Caco-2 (cell line): ENCODE data around the gene FBXW12. TPM values are rescaled to one million over a fixed set of nuclear protein-coding genes. Genes with fewer than 3 reads are reported as not detected.
A peak's percentile ranks its signal among the peaks of the same experiment; 100 is the strongest.

Experiments
- BruUV-seq: library from RNA; stranded (reverse); fragments of 400-500 nt; replicated peaks from 2 replicates; lab custom pipeline; 2021; lab: Mats Ljungman, UMichigan
- CTCF ChIA-PET: fragments of 300-600 bp; sonication (Branson Sonifier 250); formaldehyde crosslinking; loops from one replicate; lab custom pipeline; 2022; ENCODE audit warnings: antibody characterized with exemption; lab: Charles Lee
- POLR2A ChIA-PET: fragments of 300-600 bp; sonication (Branson Sonifier 250); formaldehyde crosslinking; loops from one replicate; lab custom pipeline; 2022; ENCODE audit warnings: antibody characterized with exemption; lab: Charles Lee
- DNase-seq, 2 experiments: peaks; one replicate each; pipeline versions ENCODE4 v3.0.0 to v3.0.0-alpha.2; 2020 to 2022
- H3K27me3 ChIP-seq: replicated peaks from 2 replicates; pipeline ENCODE4 v1.6.0; 2011; ENCODE audit warnings: low read length; ENCODE audit not compliant: control insufficient read depth, insufficient read depth
- H3K36me3 ChIP-seq: 2 replicates; pipeline ENCODE4 v1.5.1; 2011; ENCODE audit warnings: low read length; ENCODE audit not compliant: control insufficient read depth, insufficient read depth
- H3K4me1 ChIP-seq: fragments of 250-450 bp; sonication (Bioruptor Pico); 2 replicates; pipeline ENCODE4 v1.5.1; 2020; ENCODE audit warnings: mild to moderate bottlenecking
- H3K4me3 ChIP-seq: 2 replicates; pipeline ENCODE4 v1.5.1; 2011; ENCODE audit warnings: low read depth, mild to moderate bottlenecking, control low read depth, low read length
- H3K9me3 ChIP-seq: fragments of 250-450 bp; sonication (Bioruptor Pico); 2 replicates; pipeline ENCODE4 v1.5.1; 2020; ENCODE audit warnings: mild to moderate bottlenecking, moderate library complexity
- H3K27ac Mint-ChIP-seq: one replicate; pipeline ENCODE4 v1.8.0; 2022; ENCODE audit warnings: mixed read lengths; ENCODE audit not compliant: unreplicated experiment
- H3K27me3 Mint-ChIP-seq: one replicate; pipeline ENCODE4 v1.8.0; 2022; ENCODE audit warnings: mixed read lengths; ENCODE audit not compliant: insufficient read depth, unreplicated experiment
- H3K36me3 Mint-ChIP-seq: one replicate; pipeline ENCODE4 v1.8.0; 2022; ENCODE audit warnings: mild to moderate bottlenecking, mixed read lengths; ENCODE audit not compliant: insufficient read depth, unreplicated experiment
- H3K4me1 Mint-ChIP-seq: one replicate; pipeline ENCODE4 v1.8.0; 2022; ENCODE audit warnings: low read depth, mixed read lengths; ENCODE audit not compliant: unreplicated experiment
- H3K4me3 Mint-ChIP-seq: one replicate; pipeline ENCODE4 v1.8.0; 2022; ENCODE audit warnings: mild to moderate bottlenecking, moderate library complexity, mixed read lengths; ENCODE audit not compliant: unreplicated experiment
- H3K9me3 Mint-ChIP-seq: one replicate; pipeline ENCODE4 v1.8.0; 2022; ENCODE audit warnings: mixed read lengths; ENCODE audit not compliant: unreplicated experiment
- intact Hi-C: fragments of 100-400 bp; cut with micrococcal nuclease; formaldehyde crosslinking; loops from one replicate; pipeline ENCODE4 v1.10.0; 2022; ENCODE audit not compliant: unreplicated experiment
- total RNA-seq: library from RNA; stranded (reverse); gene quantifications from 2 replicates; pipeline ENCODE4 v1.2.3, GENCODE V29; 2022
- TF ChIP-seq, protein P1 (sequence below), 2 experiments: fragments of 200-600 bp in 1 of 2; IDR thresholded peaks; 1 replicate in 1 of 2; 2 replicates in 1 of 2; pipeline versions ENCODE4 v1.5.1 to v1.8.0; 2011 to 2022; ENCODE audit warnings: antibody characterized with exemption in 1 of 2, control low read depth in 1 of 2, inconsistent platforms in 1 of 2, low read depth in 1 of 2, low read length in 1 of 2, mild to moderate bottlenecking in 1 of 2, moderate library complexity in 1 of 2; ENCODE audit not compliant: insufficient read depth in 1 of 2, severe bottlenecking in 1 of 2, unreplicated experiment in 1 of 2

Gene FBXW12
- total RNA-seq, 1 experiment from 2014 or later, result 1.7 TPM

DNA sequence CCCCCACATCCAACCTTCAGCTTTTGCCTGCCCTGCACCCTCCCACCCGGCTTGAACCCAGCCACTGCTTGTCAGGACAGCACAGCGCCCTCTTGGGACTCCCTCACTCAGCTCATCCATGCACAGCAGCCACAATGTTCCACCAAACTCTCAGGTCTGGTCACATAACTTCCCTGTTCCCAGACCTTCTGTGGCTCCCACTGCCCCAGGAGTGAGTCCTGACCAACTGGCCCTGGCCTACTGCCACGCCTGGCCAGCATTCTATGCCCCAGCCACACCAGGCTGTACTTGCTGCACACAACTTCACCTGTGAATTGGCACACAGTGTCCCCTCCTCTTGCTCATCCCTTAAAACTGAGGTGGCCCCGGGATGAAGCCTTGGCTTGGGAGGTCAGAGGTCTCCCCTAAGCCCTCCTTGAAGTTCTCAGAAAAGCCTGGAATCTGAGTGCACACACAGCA, 36.8 kb downstream of the FBXW12 start:
- Histone ChIP-seq H3K4me1 (no peaks in the 10 kb centered on the region), H3K27me3 (no peaks in the 10 kb centered on the region), H3K9me3 (no peaks in the 10 kb centered on the region), H3K36me3 (peaks cover 15% of the 10 kb centered on the region), H3K4me3 (no peak overlapping the region)
- intact Hi-C loops, result no loop called here
- H3K36me3 Mint-ChIP-seq, result peaks cover 83% of the 10 kb centered on the region
- peaks cover 5% of the 10 kb centered on the region for H3K4me1 Mint-ChIP-seq
- no TSS peak for BruUV-seq
- TF ChIP-seq, protein P1, sequence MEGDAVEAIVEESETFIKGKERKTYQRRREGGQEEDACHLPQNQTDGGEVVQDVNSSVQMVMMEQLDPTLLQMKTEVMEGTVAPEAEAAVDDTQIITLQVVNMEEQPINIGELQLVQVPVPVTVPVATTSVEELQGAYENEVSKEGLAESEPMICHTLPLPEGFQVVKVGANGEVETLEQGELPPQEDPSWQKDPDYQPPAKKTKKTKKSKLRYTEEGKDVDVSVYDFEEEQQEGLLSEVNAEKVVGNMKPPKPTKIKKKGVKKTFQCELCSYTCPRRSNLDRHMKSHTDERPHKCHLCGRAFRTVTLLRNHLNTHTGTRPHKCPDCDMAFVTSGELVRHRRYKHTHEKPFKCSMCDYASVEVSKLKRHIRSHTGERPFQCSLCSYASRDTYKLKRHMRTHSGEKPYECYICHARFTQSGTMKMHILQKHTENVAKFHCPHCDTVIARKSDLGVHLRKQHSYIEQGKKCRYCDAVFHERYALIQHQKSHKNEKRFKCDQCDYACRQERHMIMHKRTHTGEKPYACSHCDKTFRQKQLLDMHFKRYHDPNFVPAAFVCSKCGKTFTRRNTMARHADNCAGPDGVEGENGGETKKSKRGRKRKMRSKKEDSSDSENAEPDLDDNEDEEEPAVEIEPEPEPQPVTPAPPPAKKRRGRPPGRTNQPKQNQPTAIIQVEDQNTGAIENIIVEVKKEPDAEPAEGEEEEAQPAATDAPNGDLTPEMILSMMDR (IDR thresholded peaks at IDR 0.05; ENCODE audit: insufficient read depth in 1 of 2, low read depth in 1 of 2, low read length in 1 of 2, severe bottlenecking in 1 of 2, unreplicated experiment in 1 of 2), result no peak
- no peaks in the 10 kb centered on the region for H3K9me3 Mint-ChIP-seq
- no peak overlapping the region for H3K27ac Mint-ChIP-seq
- ChIA-PET CTCF (interaction anchor here (0.8 to 12.8 kb wide), 3 partner anchors 26 to 214 kb away, joined by 3 to 405 read pairs (median 4); no protein-coding TSS in a partner anchor), POLR2A (interaction anchor here (1.5 to 2.2 kb wide), 2 partner anchors 27 to 31 kb away, joined by 5 to 7 read pairs; partner anchors contain the start of genes CCDC51 and TMA7)
- peak; percentile 1 to 31 for DNase-seq
- H3K27me3 Mint-ChIP-seq, result no peaks in the 10 kb centered on the region
- H3K4me3 Mint-ChIP-seq, result no peak overlapping the region

DNA sequence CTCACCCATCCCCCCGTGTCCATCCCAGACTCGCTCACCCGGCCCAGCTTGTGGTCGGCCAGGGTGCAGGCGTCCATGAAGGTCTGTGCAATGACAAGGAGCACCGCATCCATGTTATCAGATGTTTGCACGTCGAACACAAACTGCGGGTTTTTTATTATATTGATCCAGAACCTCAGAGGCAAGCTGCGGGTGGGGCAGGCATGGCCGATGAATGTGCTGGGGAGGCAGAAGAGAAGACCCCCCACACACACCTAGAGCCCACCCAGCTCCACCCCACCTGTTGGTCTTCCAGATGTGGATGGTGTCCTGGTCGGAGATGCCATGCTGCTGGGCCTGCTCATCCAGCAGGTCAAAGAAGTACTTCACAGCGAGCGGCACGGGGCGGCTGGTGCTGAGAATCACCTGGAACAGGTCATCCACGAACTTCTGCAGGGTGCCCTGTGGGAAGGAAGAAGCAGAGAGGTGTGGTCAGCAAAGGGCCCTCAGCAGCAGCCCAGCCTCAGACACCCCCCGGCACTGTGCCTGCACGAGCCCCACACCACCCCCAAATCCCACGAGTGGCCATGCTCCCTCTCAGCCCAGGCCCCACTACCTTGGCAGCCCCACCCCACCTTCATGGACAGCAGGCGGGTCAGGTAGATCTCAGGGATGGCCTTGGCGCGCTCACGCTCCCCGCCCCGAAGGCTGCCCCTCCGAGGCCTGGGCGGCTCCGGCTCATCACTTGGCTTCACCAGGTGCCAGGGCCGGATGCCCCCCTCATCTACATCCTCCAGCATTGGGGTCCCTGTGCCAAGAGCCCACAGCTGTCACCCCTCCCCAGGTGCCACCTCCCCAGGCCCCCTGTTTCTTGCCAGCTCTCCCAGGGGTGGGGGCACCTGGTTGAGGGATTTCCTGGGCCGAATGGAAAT, 37.5 kb downstream of the FBXW12 start:
- DNase-seq, result peak in 1 of 2 experiments; percentile 26
- Mint-ChIP-seq H3K27ac (no peak overlapping the region), H3K9me3 (no peaks in the 10 kb centered on the region), H3K4me1 (peaks cover 5% of the 10 kb centered on the region), H3K4me3 (no peak overlapping the region), H3K36me3 (peaks cover 83% of the 10 kb centered on the region), H3K27me3 (no peaks in the 10 kb centered on the region)
- POLR2A ChIA-PET, result interaction anchor here (0.6 to 1.5 kb wide), 2 partner anchors 30 to 68 kb away, joined by 5 read pairs; partner anchors contain the start of genes CCDC51 and TMA7
- TF ChIP-seq, protein P1 (IDR thresholded peaks at IDR 0.05; ENCODE audit: insufficient read depth in 1 of 2, low read depth in 1 of 2, low read length in 1 of 2, severe bottlenecking in 1 of 2, unreplicated experiment in 1 of 2), result no peak
- no TSS peak for BruUV-seq
- Histone ChIP-seq H3K4me3 (no peak overlapping the region), H3K27me3 (no peaks in the 10 kb centered on the region), H3K9me3 (no peaks in the 10 kb centered on the region), H3K4me1 (no peaks in the 10 kb centered on the region), H3K36me3 (peaks cover 17% of the 10 kb centered on the region)
- CTCF ChIA-PET, result interaction anchor here (1.2 to 12.8 kb wide), 3 partner anchors 8 to 215 kb away, joined by 3 to 405 read pairs (median 4); no protein-coding TSS in a partner anchor
- intact Hi-C loops, result no loop called here
